WI38 (cell line): Measurements from ENCODE around the gene CHIA.

ENCODE experiments used
- H3K4me3 ChIP-seq: 2 replicates; pipeline ENCODE4 v1.5.1; 2011; ENCODE audit warnings: low read depth, mild to moderate bottlenecking, control low read depth, low read length
- TF ChIP-seq, protein P1 (sequence below): IDR thresholded peaks from 2 replicates; pipeline ENCODE4 v1.5.1; 2012; ENCODE audit warnings: low read depth, mild to moderate bottlenecking, control low read depth, low read length

CHIA gene

DNA sequence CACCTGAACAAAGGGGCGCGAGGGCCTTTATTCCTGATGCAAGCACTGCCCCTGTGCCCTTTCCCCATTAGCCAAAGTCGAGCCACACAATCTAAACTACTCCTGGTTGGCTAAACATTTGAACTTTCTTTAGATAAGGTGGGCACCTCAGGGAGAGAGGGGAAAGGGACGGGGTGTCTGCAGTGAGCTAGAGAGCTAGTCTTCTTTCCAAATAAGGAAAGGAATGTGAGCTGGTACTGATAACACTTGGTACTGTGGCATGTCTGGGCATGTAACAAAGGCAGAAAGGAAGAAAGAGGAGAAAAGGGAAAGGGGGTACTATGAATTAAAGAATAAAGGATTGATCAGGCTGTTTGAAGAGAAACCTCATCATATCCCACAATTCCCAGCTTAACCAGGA is 74.0 kb downstream of the CHIA start:
- TF ChIP-seq, protein P1, sequence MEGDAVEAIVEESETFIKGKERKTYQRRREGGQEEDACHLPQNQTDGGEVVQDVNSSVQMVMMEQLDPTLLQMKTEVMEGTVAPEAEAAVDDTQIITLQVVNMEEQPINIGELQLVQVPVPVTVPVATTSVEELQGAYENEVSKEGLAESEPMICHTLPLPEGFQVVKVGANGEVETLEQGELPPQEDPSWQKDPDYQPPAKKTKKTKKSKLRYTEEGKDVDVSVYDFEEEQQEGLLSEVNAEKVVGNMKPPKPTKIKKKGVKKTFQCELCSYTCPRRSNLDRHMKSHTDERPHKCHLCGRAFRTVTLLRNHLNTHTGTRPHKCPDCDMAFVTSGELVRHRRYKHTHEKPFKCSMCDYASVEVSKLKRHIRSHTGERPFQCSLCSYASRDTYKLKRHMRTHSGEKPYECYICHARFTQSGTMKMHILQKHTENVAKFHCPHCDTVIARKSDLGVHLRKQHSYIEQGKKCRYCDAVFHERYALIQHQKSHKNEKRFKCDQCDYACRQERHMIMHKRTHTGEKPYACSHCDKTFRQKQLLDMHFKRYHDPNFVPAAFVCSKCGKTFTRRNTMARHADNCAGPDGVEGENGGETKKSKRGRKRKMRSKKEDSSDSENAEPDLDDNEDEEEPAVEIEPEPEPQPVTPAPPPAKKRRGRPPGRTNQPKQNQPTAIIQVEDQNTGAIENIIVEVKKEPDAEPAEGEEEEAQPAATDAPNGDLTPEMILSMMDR: no peak
- H3K4me3 ChIP-seq: no peak overlapping the region

DNA sequence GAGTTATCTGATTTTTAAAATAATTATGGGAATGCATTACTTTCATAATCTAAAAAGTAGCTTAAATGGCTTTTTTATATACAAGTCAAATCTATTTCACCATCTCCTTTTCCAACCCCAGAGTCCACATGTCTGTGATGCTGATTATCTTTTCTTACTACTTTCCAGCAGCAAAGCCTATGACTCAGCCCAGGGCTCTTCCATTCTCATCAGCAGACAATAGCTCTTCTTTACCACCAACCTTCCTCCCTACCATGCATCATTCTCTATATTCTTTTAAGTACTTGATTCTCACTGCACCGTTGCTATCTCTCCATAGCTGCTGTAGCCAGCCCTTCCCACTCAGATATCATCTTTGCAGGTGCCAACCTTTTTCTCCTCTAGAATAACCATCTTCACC is 75.6 kb downstream of the CHIA start:
- TF ChIP-seq, protein P1: no peak
- H3K4me3 ChIP-seq: no peak overlapping the region

DNA sequence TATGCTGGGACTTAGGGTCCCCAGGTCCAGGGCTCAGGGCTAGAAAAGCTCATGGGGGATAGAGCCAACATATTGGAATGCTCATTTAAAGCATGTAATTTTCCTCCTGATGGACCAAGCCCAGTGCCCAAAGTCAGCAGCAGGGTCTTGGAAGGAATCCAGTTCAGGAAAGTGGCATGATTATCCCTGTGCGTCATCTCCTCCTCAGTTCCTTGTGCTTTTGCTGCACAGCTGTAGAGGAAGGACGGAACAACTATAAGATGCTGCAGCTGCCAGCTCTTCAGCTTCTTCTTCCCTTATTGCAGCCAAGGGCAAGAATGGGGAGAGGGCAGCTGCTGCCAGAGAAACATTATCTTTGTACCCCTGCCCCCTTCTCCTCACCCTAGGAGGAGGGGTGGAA is 78.5 kb downstream of the CHIA start:
- H3K4me3 ChIP-seq: no peak overlapping the region
- TF ChIP-seq, protein P1: no peak

DNA sequence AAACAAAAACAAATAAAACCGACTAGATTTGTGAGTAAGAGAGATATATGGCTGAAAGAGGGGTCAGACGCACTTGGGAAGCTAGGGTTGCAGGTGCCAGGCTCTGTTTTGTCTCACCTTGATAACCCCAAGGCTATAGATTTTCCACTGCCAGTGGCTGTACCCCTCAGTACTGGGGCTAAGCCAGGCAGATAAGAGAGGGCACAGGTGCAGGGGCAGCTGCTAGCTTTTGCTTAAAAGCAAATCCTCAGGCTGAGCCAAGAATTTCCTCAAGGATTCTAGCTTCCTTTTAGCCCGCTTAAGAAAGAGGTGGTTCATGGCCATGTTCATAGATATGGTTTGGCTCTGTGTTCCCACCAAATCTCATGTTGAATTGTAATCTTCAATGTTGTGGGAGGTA is 79.0 kb downstream of the CHIA start:
- no peak overlapping the region for H3K4me3 ChIP-seq
- TF ChIP-seq, protein P1: no peak
